K562 (cell line): ENCODE results near the gene CGNL1. TPM values are rescaled to one million over a fixed set of nuclear protein-coding genes. Genes with fewer than 3 reads are reported as not detected.

ENCODE experiments used
- ATAC-seq: fragments of 200-7000 bp; cut with Tn5 transposase; 3 replicates; pipeline ENCODE4 v1.9.1; 2020; ENCODE audit warnings: moderate library complexity
- BruUV-seq: library from RNA; stranded (reverse); fragments of 400-500 nt; replicated peaks from 2 replicates; lab custom pipeline; 2021; lab: Mats Ljungman, UMichigan
- CTCF ChIA-PET: fragments of 300-600 bp; formaldehyde crosslinking; extraction: SDS; loops from one replicate; lab custom pipeline; 2021; ENCODE audit warnings: low intra/inter-chr PET ratio; lab: Yijun Ruan, JAX
- POLR2A ChIA-PET: fragments of 300-600, 350-650 bp; sonication (Branson Sonifier 250); formaldehyde crosslinking; extraction: SDS; loops from one replicate; lab custom pipeline; 2021; ENCODE audit warnings: antibody characterized with exemption, inconsistent platforms; lab: Yijun Ruan, JAX
- DNase-seq, 4 experiments: peaks; one replicate each; pipeline versions ENCODE4 v3.0.0 to v3.0.0-alpha.2; 2011 to 2018; ENCODE audit warnings: low spot score in 3 of 4, mixed read lengths in 3 of 4; ENCODE audit errors: extremely low read depth in 1 of 4
- FAIRE-seq: peaks from 2 replicates; lab custom pipeline; 2011; peaks lifted over from hg19 to GRCh38; lab: Jason Lieb, UNC
- H2AFZ ChIP-seq: 2 replicates; pipeline ENCODE4 v1.6.0; 2011; ENCODE audit warnings: low read depth, low read length, control low read depth, inconsistent platforms
- H3K27ac ChIP-seq: fragments of 200-600 bp; 3 replicates; pipeline ENCODE4 v1.8.0; 2011; ENCODE audit warnings: low read depth, mild to moderate bottlenecking, control low read depth, inconsistent platforms, low read length, moderate library complexity, mixed read lengths; ENCODE audit errors: extremely low read depth
- H3K27me3 ChIP-seq, 2 experiments: fragments of 300-600 bp in 1 of 2; 2 replicates in 1 of 2; 3 replicates in 1 of 2; pipeline versions ENCODE4 v1.6.0 to v1.8.0; 2011; ENCODE audit warnings: inconsistent platforms in 2 of 2, low read length in 2 of 2, mild to moderate bottlenecking in 1 of 2, mixed read lengths in 1 of 2, moderate library complexity in 1 of 2; ENCODE audit not compliant: control insufficient read depth in 2 of 2, insufficient read depth in 2 of 2
- H3K36me3 ChIP-seq: fragments of 300-600 bp; 3 replicates; pipeline ENCODE4 v1.8.0; 2011; ENCODE audit warnings: mild to moderate bottlenecking, low read length, inconsistent platforms; ENCODE audit not compliant: control insufficient read depth, insufficient read depth
- H3K4me1 ChIP-seq, 2 experiments: fragments of 200-600 bp in 1 of 2; replicated peaks in 1 of 2; 2 replicates in 1 of 2; 3 replicates in 1 of 2; pipeline versions ENCODE4 v1.5.1 to v1.8.0; 2011; ENCODE audit warnings: inconsistent platforms in 2 of 2, low read length in 2 of 2, mild to moderate bottlenecking in 1 of 2, mixed read lengths in 1 of 2, moderate library complexity in 1 of 2; ENCODE audit not compliant: control insufficient read depth in 2 of 2, insufficient read depth in 2 of 2
- H3K4me2 ChIP-seq: 2 replicates; pipeline ENCODE4 v1.6.1; 2011; ENCODE audit warnings: low read length, control low read depth, inconsistent platforms, mixed read lengths; ENCODE audit not compliant: insufficient read depth
- H3K4me3 ChIP-seq: fragments of 200-600 bp; sonication (generic), shearing (Covaris generic); 2 replicates; pipeline ENCODE4 v1.5.1; 2016; ENCODE audit warnings: control low read depth, inconsistent platforms
- H3K79me2 ChIP-seq: fragments of 200-600 bp; 3 replicates; pipeline ENCODE4 v1.8.0; 2011; ENCODE audit warnings: low read length, inconsistent platforms; ENCODE audit not compliant: control insufficient read depth, insufficient read depth
- H3K9ac ChIP-seq, 2 experiments: 2 replicates each; pipeline versions ENCODE4 v1.6.0 to v1.6.1; 2011; ENCODE audit warnings: low read depth in 2 of 2, low read length in 2 of 2, control low read depth in 1 of 2, inconsistent platforms in 1 of 2, mild to moderate bottlenecking in 1 of 2, mixed read lengths in 1 of 2; ENCODE audit not compliant: insufficient read depth in 1 of 2
- H3K9me1 ChIP-seq: one replicate; pipeline ENCODE4 v1.6.0; 2011; ENCODE audit warnings: inconsistent platforms, mild to moderate bottlenecking, low read length, moderate library complexity; ENCODE audit not compliant: control insufficient read depth, insufficient read depth
- H3K9me3 ChIP-seq: replicated peaks from 2 replicates; pipeline ENCODE4 v1.5.1; 2011; ENCODE audit warnings: low read depth, low read length, inconsistent platforms; ENCODE audit not compliant: control insufficient read depth, insufficient read depth
- H4K20me1 ChIP-seq: replicated peaks from 2 replicates; pipeline ENCODE4 v1.6.1; 2011; ENCODE audit warnings: low read length, inconsistent platforms, mixed read lengths; ENCODE audit not compliant: control insufficient read depth, insufficient read depth
- ATF3 ChIP-seq, 2 experiments: fragments of 450-650 bp in 1 of 2; sonication (generic) in 1 of 2; formaldehyde crosslinking in 1 of 2; IDR thresholded peaks in 1 of 2; conservative IDR thresholded peaks in 1 of 2; 2 replicates each; pipeline versions ENCODE4 v1.6.1 to v1.8.1; 2016 to 2023; ENCODE audit warnings: mild to moderate bottlenecking in 2 of 2, moderate library complexity in 2 of 2, inconsistent platforms in 1 of 2, missing genetic modification reagents in 1 of 2
- CBX8 ChIP-seq: fragments of 200-600 bp; sonication (generic); IDR thresholded peaks from 2 replicates; pipeline ENCODE4 v1.6.1; 2012; ENCODE audit warnings: borderline replicate concordance, mixed run types, low read depth, mild to moderate bottlenecking, moderate library complexity, mixed read lengths, low read length, control low read depth, inconsistent platforms; ENCODE audit not compliant: poor library complexity, severe bottlenecking; ENCODE audit errors: extremely low read depth
- CC2D1A ChIP-seq: fragments of 450-650 bp; IDR thresholded peaks from 2 replicates; pipeline ENCODE4 v1.6.1; 2017; ENCODE audit warnings: mild to moderate bottlenecking
- CEBPG ChIP-seq, 3 experiments: fragments of 200-800 bp in 1 of 3; sonication (Bioruptor generic) in 1 of 3; sonication (generic) in 1 of 3; formaldehyde crosslinking in 1 of 3; IDR thresholded peaks in 2 of 3; conservative IDR thresholded peaks in 1 of 3; 2 replicates each; pipeline versions ENCODE4 v1.6.1 to v1.8.0; 2016 to 2022; ENCODE audit warnings: missing compliant biosample characterization in 2 of 3, missing genetic modification characterization in 2 of 3, mild to moderate bottlenecking in 1 of 3, missing genetic modification reagents in 1 of 3
- CREB5 ChIP-seq: fragments of 250-450 bp; sonication (Bioruptor Pico); IDR thresholded peaks from 2 replicates; pipeline ENCODE4 v1.5.0; 2020; ENCODE audit warnings: mild to moderate bottlenecking
- E2F1 ChIP-seq: sonication (generic); formaldehyde crosslinking; IDR thresholded peaks from 2 replicates; pipeline ENCODE4 v1.8.1; 2023; ENCODE audit warnings: mild to moderate bottlenecking, missing genetic modification reagents, moderate library complexity
- MAFK ChIP-seq: IDR thresholded peaks from 2 replicates; pipeline ENCODE4 v1.6.1; 2011; ENCODE audit warnings: low read length, improper control_type of control experiment
- MED1 ChIP-seq: sonication (generic); formaldehyde crosslinking; IDR thresholded peaks from 2 replicates; pipeline ENCODE4 v1.8.1; 2023; ENCODE audit warnings: missing genetic modification reagents, borderline replicate concordance
- MTF1 ChIP-seq: fragments of 250-450 bp; sonication (Bioruptor Pico); IDR thresholded peaks from 2 replicates; pipeline ENCODE4 v1.9.0; 2021; ENCODE audit warnings: moderate library complexity, mild to moderate bottlenecking, inconsistent platforms, borderline replicate concordance
- PHF20 ChIP-seq: fragments of 450-650 bp; IDR thresholded peaks from 2 replicates; pipeline ENCODE4 v1.6.1; 2018; ENCODE audit not compliant: partially characterized antibody
- SNIP1 ChIP-seq: fragments of 450-650 bp; IDR thresholded peaks from 2 replicates; pipeline ENCODE4 v1.7.1; 2017; ENCODE audit warnings: low read depth, mild to moderate bottlenecking
- SREBF1 ChIP-seq: fragments of 150-350 bp; IDR thresholded peaks from 2 replicates; pipeline ENCODE4 v1.6.1; 2014; ENCODE audit warnings: antibody characterized with exemption, low read depth, low read length, borderline replicate concordance
- STAT5B ChIP-seq: fragments of 250-450 bp; sonication (Bioruptor Pico); IDR thresholded peaks from 2 replicates; pipeline ENCODE4 v1.8.0; 2021; ENCODE audit warnings: mild to moderate bottlenecking, inconsistent platforms
- ZC3H4 ChIP-seq: sonication (generic); formaldehyde crosslinking; IDR thresholded peaks from 2 replicates; pipeline ENCODE4 v1.9.0; 2021; ENCODE audit warnings: missing genetic modification reagents, borderline replicate concordance
- ZNF121 ChIP-seq: sonication (generic); formaldehyde crosslinking; conservative IDR thresholded peaks from 2 replicates; pipeline ENCODE4 v1.8.0; 2022; ENCODE audit warnings: missing genetic modification reagents
- ZNF217 ChIP-seq: sonication (generic); formaldehyde crosslinking; IDR thresholded peaks from 2 replicates; pipeline ENCODE4 v1.8.0; 2022; ENCODE audit warnings: mild to moderate bottlenecking, missing genetic modification reagents
- ZNF384 ChIP-seq: IDR thresholded peaks from 2 replicates; pipeline ENCODE4 v1.6.1; 2012; ENCODE audit warnings: low read depth, low read length, improper control_type of control experiment
- ZNF444 ChIP-seq: fragments of 250-450 bp; sonication (Bioruptor Pico); IDR thresholded peaks from 2 replicates; pipeline ENCODE4 v1.4.0; 2020; ENCODE audit warnings: mild to moderate bottlenecking, moderate library complexity
- WGBS: fragments of 100-300 bp; shearing (Covaris generic); methylation state at CpG from one replicate; pipeline ENCODE4 v1.1.6; 2016; ENCODE audit warnings: low coverage, mixed read lengths; ENCODE audit not compliant: insufficient coverage; ENCODE audit errors: missing lambda C conversion rate; 5-methylcytosine and 5-hydroxymethylcytosine counted together
- in situ Hi-C: fragments of 300-500 bp; cut with MboI; formaldehyde crosslinking; loops from 4 replicates; pipeline ENCODE4 v1.15.0; 2018; ENCODE audit warnings: inconsistent platforms, mixed read lengths
- intact Hi-C: fragments of 100-400 bp; cut with micrococcal nuclease; formaldehyde crosslinking; loops from 2 replicates; pipeline ENCODE4 v1.14.2; 2022
- polyA plus RNA-seq, 8 experiments: library from polyadenylated mRNA; depleted of rRNA in 4 of 8; stranded (reverse) in 5 of 8; unstranded in 3 of 8; fragments of >200 nt; fragmentation: Nextera tagmentation in 2 of 8; fragmentation: Illumina TruSeq in 1 of 8; extraction: Ambion mirVana in 2 of 8; extraction: Trizol in 1 of 8; gene quantifications; 2 replicates each; pipeline versions ENCODE4 v1.2.1 to v1.2.3, GENCODE V29; 2011 to 2014; ENCODE audit warnings: inconsistent platforms in 1 of 8, missing spikeins in 1 of 8
- total RNA-seq, 7 experiments: library from RNA; depleted of rRNA in 6 of 7; stranded (reverse); fragments of >200 nt in 6 of 7; fragmentation: Illumina TruSeq in 2 of 7; extraction: Trizol in 2 of 7; gene quantifications; 2 replicates each; pipeline versions ENCODE4 v1.2.1 to v1.2.3, GENCODE V29; 2011 to 2021; ENCODE audit warnings: low replicate concordance in 1 of 7
- TF ChIP-seq, protein P1 (sequence below): fragments of 450-650 bp; IDR thresholded peaks from 2 replicates; pipeline ENCODE4 v1.6.1; 2016; ENCODE audit warnings: low read depth, mild to moderate bottlenecking, moderate library complexity

The CGNL1 gene
- total and polyA plus RNA-seq, 9 of the 15 experiments (the other 6 are each of a cell fraction or from before 2014, with no cell fraction given): 0.01 to 0.07 TPM; not detected in 7

GRCh38 chr15:57436961-57437360 lies 60.7 kb downstream of the CGNL1 start:
- POLR2A ChIA-PET: no interaction called here
- BruUV-seq: no TSS peak
- Histone ChIP-seq H3K4me1 (peaks cover 0 to 4% of the 10 kb centered on the region in 2 experiments; a peak in 1 of 5 replicates), H3K9me1 (no peaks in the 10 kb centered on the region), H3K27me3 (peaks cover 25 to 34% of the 10 kb centered on the region in 2 experiments; a peak in 4 of 5 replicates), H3K36me3 (no peaks in the 10 kb centered on the region), H3K4me3 (no peak overlapping the region), H3K9ac (no peak overlapping the region), H3K4me2 (no peak overlapping the region), H3K79me2 (no peaks in the 10 kb centered on the region), H4K20me1 (no peaks in the 10 kb centered on the region), H3K9me3 (no peaks in the 10 kb centered on the region), H3K27ac (no peak overlapping the region), H2AFZ (no peak overlapping the region)
- CTCF ChIA-PET: no interaction called here
- 0% methylated on average over 2 of the region's 2 CpGs for WGBS
- FAIRE-seq (no peak), DNase-seq (no peak), ATAC-seq (no peak)
- TF ChIP-seq CBX8 (no peak), ZNF121 (CRISPR knock-in tag) (no peak), ZNF384 (no peak), CC2D1A (no peak), CREB5 (CRISPR knock-in tag) (no peak), E2F1 (CRISPR knock-in tag) (no peak), ZC3H4 (CRISPR knock-in tag) (no peak), MED1 (no peak), ZNF217 (CRISPR knock-in tag) (no peak), MTF1 (CRISPR knock-in tag) (no peak), SREBF1 (no peak), MAFK (no peak), PHF20 (no peak), ZNF444 (CRISPR knock-in tag) (no peak), STAT5B (CRISPR knock-in tag) (no peak), ATF3 (IDR thresholded peaks at IDR 0.05) (no peak), ATF3 (CRISPR knock-in tag; conservative IDR thresholded peaks at IDR 0.05) (no peak), SNIP1 (no peak), CEBPG (CRISPR knock-in tag; IDR thresholded peaks at IDR 0.05) (no peak), CEBPG (tag; conservative IDR thresholded peaks at IDR 0.05 in 1 of 2, IDR thresholded peaks at IDR 0.05 in 1 of 2) (no peak)
- TF ChIP-seq, protein P1, sequence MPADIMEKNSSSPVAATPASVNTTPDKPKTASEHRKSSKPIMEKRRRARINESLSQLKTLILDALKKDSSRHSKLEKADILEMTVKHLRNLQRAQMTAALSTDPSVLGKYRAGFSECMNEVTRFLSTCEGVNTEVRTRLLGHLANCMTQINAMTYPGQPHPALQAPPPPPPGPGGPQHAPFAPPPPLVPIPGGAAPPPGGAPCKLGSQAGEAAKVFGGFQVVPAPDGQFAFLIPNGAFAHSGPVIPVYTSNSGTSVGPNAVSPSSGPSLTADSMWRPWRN: no peak
- intact Hi-C loops (loop anchor here (10.0 kb wide), 1 partner anchor 92 kb away; no protein-coding TSS in a partner anchor), in situ Hi-C loops (no loop called here)
